Peyer's patch (tissue), 4 donors: Measurements from ENCODE around the gene CSN3.

Source experiments
- CTCF ChIP-seq, 6 experiments: fragments of 450-650 bp in 4 of 6; fragments of 200-600 bp in 2 of 6; sonication (generic) in 1 of 6; IDR thresholded peaks; one replicate each; pipeline ENCODE4 v1.5.1; 2017 to 2019; ENCODE audit warnings: antibody characterized with exemption in 6 of 6, mild to moderate bottlenecking in 3 of 6, moderate library complexity in 1 of 6
- POLR2A ChIP-seq, 2 donors: fragments of 450-650 bp; IDR thresholded peaks; one replicate each; pipeline ENCODE4 v1.5.1; 2017; ENCODE audit warnings: antibody characterized with exemption in 2 of 2, mild to moderate bottlenecking in 2 of 2, moderate library complexity in 2 of 2

- TF ChIP-seq CTCF (IDR thresholded peaks at IDR 0.05): no peak
- no peak for TF ChIP-seq POLR2A (IDR thresholded peaks at IDR 0.05)
Observed at GRCh38 chr4:70291341-70291740, 48.9 kb downstream of the CSN3 start.
